HL-60/S4 treated with retinoic acid at 250 ng/mL for 4 days and 3 days (cell line): Measurements from ENCODE around the gene IL21R.

Source experiments
- in situ Hi-C: fragments of 300-500 bp; cut with MboI; formaldehyde crosslinking; loops from 2 replicates; pipeline ENCODE4 v1.7.0; 2022; ENCODE audit warnings: low sequenced_read_pairs

IL21R gene

GRCh38 chr16:27401768-27402568 is at the start of gene IL21R:
TSS of gene IL21R (plus strand) at chr16:27402174. CDS start at chr16:27430072, 27,898 bp downstream.
- in situ Hi-C loops, result no loop called here

- in situ Hi-C loops, result no loop called here
Observed at GRCh38 chr16:27353853-27354252, 48.1 kb upstream of the IL21R start.

DNA sequence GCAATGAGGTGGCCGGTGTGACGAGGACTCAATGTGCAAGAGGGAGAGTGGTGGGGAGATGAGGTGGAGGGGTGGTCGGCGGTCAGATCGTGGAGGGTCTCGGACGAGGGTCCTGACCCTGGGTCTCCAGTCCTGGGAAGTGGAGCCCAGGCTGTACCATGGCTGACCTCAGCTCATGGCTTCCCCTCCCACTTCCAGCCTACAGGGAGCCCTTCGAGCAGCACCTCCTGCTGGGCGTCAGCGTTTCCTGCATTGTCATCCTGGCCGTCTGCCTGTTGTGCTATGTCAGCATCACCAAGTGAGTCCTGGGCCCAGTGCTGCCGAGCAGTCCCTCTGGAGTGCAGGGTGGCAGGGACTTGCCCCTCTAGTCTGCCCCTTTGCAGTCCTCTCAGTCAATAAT is 46.4 kb upstream of the IL21R start:
- in situ Hi-C loops, result no loop called here

DNA sequence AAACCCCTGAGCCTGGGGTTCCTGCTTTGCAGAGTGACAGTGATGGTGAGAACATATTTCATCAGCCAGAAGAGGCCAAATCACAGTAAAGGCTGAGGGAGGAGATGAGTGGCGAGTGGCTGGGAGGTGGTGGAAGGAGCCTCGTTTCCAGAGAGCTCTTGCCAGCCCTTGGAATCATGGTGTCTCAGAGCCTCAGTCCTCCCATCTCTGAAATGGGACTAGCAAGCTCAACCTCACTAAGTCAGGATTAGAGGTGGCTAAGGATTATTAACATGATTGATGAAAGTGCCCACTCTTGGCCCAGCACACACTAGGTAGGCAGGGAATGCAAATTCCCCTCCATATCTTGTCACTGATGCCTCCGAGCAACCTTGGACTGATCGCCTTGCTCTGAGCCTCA is 45.2 kb upstream of the IL21R start:
- in situ Hi-C loops, result no loop called here

- in situ Hi-C loops, result no loop called here
Observed at GRCh38 chr16:27359051-27359450, 42.9 kb upstream of the IL21R start.

GRCh38 chr16:27359615-27360014 is 42.4 kb upstream of the IL21R start:
- in situ Hi-C loops, result no loop called here

GRCh38 chr16:27361987-27362386 is 40.0 kb upstream of the IL21R start:
- in situ Hi-C loops, result no loop called here

GRCh38 chr16:27362570-27363245 is 39.3 kb upstream of the IL21R start:
- in situ Hi-C loops, result no loop called here

DNA sequence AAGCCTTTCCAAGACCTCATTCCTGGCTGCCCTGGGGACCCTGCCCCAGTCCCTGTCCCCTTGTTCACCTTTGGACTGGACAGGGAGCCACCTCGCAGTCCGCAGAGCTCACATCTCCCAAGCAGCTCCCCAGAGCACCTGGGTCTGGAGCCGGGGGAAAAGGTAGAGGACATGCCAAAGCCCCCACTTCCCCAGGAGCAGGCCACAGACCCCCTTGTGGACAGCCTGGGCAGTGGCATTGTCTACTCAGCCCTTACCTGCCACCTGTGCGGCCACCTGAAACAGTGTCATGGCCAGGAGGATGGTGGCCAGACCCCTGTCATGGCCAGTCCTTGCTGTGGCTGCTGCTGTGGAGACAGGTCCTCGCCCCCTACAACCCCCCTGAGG is 38.7 kb upstream of the IL21R start:
- in situ Hi-C loops, result no loop called here

DNA sequence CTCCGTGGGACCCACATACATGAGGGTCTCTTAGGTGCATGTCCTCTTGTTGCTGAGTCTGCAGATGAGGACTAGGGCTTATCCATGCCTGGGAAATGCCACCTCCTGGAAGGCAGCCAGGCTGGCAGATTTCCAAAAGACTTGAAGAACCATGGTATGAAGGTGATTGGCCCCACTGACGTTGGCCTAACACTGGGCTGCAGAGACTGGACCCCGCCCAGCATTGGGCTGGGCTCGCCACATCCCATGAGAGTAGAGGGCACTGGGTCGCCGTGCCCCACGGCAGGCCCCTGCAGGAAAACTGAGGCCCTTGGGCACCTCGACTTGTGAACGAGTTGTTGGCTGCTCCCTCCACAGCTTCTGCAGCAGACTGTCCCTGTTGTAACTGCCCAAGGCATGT is 38.2 kb upstream of the IL21R start:
- in situ Hi-C loops, result no loop called here

DNA sequence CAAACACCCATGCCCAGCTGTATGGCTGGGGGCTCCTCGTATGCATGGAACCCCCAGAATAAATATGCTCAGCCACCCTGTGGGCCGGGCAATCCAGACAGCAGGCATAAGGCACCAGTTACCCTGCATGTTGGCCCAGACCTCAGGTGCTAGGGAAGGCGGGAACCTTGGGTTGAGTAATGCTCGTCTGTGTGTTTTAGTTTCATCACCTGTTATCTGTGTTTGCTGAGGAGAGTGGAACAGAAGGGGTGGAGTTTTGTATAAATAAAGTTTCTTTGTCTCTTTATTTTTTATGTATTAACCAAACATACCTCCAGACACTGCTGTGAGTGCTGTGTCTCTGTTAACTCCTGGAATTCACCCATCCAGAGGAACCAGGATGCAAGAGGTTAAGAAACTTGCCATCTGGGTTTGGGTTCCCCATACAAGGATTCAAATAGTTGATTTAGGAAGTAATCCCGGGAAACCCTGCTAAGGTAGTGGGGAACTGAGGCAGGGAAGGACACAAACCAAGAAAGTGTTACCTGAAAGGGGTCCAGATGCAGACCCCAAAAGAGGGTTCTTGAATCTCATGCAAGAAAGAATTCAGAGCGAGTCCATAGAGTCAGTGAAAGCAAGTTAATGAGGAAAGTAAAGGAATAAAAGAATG is 37.4 kb upstream of the IL21R start:
- in situ Hi-C loops, result no loop called here

GRCh38 chr16:27365142-27366089 is 36.6 kb upstream of the IL21R start:
- in situ Hi-C loops, result no loop called here

DNA sequence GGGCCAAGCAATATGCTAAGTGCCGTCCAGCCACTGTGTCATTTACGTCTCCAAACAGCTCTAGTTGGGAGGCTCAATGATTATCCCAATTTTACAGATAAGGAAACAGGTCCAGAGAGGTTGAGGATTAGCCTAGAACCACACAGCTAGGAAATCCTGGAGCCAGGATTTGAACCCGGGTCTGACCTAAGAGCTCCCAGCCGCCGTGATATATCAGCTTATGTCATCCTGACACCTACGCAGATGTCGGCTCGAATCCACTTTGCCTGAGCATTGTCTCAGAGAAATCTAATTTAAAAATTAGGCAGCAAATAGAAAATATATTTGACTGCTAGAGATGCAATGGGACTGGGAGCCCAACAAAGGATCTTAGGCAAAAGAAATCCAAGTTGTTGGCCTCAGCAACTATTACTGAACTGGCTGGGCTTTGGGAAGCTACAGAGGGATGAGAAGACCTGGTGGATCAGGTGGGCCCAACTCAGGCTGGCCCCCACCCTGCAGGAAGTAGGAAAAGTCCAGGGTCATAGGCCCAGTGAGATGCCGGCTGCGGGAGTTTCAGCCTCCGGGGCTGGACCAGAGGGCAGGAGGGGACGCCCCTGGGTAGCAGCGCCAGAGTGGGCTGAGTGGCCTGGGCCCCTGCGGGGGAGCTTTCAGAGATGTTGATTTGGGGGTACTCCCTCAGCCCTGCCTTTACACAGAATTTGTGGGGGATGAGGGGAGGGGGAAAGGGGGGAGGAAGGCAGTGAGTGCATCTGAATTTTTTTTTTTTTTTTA is 35.1 kb upstream of the IL21R start:
- in situ Hi-C loops, result no loop called here

DNA sequence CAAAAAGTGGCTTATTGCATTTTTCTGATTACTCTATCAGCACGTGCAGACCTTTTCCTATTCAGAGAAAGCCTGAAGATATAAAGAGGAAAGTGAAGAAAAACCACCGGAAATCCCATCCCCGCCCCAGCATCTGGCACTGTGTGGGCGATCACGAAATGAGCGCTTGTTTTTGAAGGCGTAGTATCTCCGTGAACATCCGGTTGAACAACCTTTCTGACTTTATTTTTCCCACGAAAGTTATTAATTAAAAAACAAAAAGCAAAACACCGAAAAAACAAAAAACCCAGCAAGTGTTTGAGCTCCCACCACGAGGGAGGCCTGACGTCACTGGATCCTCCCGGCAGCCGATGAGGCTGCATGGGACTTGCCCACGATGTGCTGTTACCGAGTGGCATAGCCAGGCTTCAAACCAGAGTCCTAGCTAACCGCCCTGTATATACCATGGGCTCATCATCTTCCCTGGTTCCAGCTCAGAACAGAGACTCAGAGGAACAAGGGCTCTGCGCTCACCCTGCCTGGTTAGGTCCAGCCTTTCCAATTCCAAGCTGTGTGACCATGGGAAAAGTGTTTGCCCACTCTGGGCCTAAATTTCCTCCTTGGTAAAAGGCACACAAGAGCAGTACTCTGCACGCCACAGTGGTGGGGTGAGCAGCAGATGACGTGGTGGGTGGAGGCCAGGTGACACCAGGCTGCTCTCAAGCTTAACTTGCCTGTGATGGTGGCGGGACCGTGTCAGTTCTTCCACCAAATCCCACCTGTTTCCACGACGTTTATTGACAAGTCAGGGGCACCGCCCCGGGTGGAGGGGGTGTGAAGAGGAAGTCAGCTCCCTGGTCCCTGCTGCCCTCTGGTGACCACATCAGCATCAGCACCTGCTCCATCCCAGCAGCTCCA is 34.3 kb upstream of the IL21R start:
- in situ Hi-C loops, result no loop called here

DNA sequence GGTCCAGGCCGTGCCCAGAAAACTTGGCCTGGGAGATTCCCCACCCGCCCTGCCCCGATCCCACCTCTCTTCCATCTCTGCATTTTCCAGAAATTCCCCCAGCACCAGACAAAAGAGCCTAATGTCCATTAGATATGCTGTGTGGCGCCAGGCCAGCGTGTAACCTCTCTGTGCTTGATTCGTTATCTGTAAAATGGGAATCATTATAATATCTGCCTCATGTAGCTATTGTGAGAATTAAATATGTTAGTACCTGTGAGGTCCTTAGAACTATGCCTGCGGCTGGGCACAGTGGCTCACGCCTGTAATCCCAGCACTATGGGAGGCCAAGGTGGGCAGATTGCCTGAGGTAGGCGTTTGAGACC is 33.6 kb upstream of the IL21R start:
- in situ Hi-C loops, result no loop called here

DNA sequence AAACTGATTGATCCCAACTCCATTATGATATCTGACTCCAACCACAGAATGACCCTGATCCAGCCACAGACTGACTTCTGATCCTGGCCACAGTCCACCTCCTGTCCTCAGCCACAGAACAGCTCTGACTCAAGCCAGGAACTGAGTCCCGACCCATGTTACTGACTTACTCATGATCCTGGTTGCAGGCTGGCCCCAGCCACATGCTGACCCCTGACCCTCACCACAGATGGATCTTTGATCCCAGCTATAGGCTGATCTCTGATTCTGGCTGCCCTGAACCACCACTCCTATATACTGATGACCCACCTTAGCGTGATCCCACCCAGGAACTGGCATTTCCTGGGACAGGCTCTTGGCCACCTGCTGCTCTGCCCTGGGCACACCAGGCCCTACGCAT is 32.2 kb upstream of the IL21R start:
- in situ Hi-C loops, result no loop called here

GRCh38 chr16:27370318-27370717 is 31.7 kb upstream of the IL21R start:
- in situ Hi-C loops, result no loop called here

DNA sequence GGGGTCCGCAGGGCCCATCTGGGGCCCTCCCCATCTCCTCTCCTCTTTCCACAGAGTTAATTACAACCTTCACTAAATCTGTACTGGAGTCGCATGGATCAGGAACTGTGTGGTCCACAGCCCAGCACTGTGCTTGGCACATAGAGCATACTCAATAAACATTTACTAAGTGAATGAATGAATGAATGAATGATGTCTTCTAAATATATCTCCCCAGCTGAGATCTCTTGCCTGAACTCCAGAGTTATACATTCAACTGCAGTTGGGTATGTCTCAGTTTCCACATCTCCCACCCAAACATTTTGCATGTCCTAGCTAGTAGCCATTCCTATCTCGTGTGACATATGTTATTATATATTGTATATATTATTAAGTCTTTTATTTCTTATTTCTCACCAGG is 28.7 kb upstream of the IL21R start:
- in situ Hi-C loops, result no loop called here

DNA sequence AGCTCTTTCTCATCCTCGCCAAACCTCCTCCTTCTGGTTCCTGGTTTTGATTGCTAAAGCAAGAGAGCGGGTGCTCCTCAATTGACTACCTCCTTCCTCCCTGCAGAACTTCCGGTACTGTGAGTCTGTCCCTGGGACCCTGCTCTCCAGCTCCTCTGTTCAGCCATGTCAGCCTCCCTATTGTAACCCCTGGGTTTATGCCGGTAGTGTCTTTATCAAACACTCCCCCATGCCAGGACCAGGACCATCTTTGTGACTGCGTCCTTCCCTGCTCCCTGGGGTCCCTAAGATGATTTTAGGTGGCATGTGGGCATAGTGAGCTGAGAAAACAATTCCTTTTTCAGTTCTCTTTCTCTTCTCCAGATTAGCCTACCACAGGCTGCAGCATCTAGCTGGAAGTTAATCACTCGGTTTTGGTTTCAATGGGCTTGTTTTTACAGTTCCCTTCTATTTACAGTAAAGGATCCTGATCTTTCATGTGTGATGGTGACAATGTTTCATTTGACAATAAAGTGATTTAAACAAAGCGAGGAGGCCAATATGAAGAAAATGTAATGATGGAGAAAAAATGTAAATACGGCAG is 27.7 kb upstream of the IL21R start:
- in situ Hi-C loops, result no loop called here
